ENCODE measurements around the gene SZT2.
"Not testable (repeated sequence)": the region's sequence is repeated elsewhere in the genome, so short reads cannot be mapped to it uniquely, and the experiment has no call there.

SZT2 gene

DNA sequence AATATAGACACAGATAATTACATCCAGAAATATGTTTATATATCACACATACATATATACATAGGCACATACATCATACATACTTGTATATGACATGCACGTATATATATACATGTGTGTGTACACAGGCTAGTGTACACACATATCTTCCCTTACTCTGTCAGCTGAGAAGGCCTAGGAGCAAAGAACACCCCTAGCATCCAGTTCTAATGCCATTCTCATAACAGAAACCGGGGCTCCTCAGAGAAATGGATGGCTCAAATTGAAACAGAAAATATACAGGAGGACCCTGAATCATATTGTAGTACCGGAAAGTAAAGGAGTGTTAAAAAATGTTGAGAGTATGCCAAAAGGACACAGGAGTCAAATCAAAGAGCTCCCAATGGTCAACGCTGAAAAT lies 83.8 kb downstream of the SZT2 start:
- H3K9me3 Mint-ChIP-seq = no peaks in the 10 kb centered on the region
- DNase-seq = no peak
- no peaks in the 10 kb centered on the region for H3K4me1 Mint-ChIP-seq (ENCODE audit: low read depth)
- H3K36me3 Mint-ChIP-seq (ENCODE audit: low read depth) = no peaks in the 10 kb centered on the region
- H3K4me3 Mint-ChIP-seq = no peak overlapping the region
- no peak overlapping the region for H3K27ac Mint-ChIP-seq
- H3K27me3 Mint-ChIP-seq = peaks cover 7% of the 10 kb centered on the region

- peaks cover 11% of the 10 kb centered on the region for H3K27me3 Mint-ChIP-seq
- not testable (repeated sequence) for DNase-seq; H3K9me3 Mint-ChIP-seq; H3K4me1 Mint-ChIP-seq (ENCODE audit: low read depth); H3K4me3 Mint-ChIP-seq; H3K27ac Mint-ChIP-seq; H3K36me3 Mint-ChIP-seq (ENCODE audit: low read depth)
Measured at GRCh38 chr1:43475611-43476401, 86.1 kb downstream of the SZT2 start.

DNA sequence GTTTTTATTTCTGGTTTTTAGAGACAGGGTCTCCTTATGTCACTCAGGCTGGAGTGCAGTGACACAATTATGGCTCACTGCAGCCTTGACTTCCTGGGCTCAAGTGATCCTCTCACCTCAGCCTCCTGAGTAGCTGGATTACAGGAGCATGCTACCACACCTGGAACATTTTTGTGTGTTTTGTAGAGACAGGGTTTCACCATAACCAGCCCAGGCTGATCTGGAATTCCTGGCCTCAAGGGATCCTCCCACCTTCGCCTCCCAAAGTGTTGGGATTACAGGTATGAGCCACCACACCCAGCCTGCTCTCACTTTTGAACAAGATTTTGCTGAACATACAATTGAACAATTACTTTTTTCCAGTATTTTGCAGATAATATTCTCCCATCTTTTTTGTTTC lies 88.0 kb downstream of the SZT2 start:
- Mint-ChIP-seq H3K27me3 (peaks cover 12% of the 10 kb centered on the region), H3K4me1 (ENCODE audit: low read depth) (peaks cover 4% of the 10 kb centered on the region), H3K27ac (no peak overlapping the region), H3K4me3 (no peak overlapping the region), H3K9me3 (no peaks in the 10 kb centered on the region), H3K36me3 (ENCODE audit: low read depth) (no peaks in the 10 kb centered on the region)
- DNase-seq = no peak

GRCh38 chr1:43479414-43479813 lies 89.7 kb downstream of the SZT2 start:
- Mint-ChIP-seq H3K4me1 (ENCODE audit: low read depth) (peaks cover 4% of the 10 kb centered on the region), H3K27ac (no peak overlapping the region), H3K36me3 (ENCODE audit: low read depth) (no peaks in the 10 kb centered on the region), H3K9me3 (no peaks in the 10 kb centered on the region), H3K4me3 (no peak overlapping the region), H3K27me3 (peaks cover 12% of the 10 kb centered on the region)
- no peak for DNase-seq

GRCh38 chr1:43481491-43481890 lies 91.8 kb downstream of the SZT2 start:
- Mint-ChIP-seq H3K4me1 (ENCODE audit: low read depth) (peaks cover 4% of the 10 kb centered on the region), H3K4me3 (no peak overlapping the region), H3K27ac (no peak overlapping the region), H3K9me3 (peaks cover 3% of the 10 kb centered on the region), H3K27me3 (peaks cover 6% of the 10 kb centered on the region), H3K36me3 (ENCODE audit: low read depth) (no peaks in the 10 kb centered on the region)
- DNase-seq = no peak

GRCh38 chr1:43482215-43482614 lies 92.5 kb downstream of the SZT2 start:
- Mint-ChIP-seq H3K9me3 (peaks cover 7% of the 10 kb centered on the region), H3K4me3 (no peak overlapping the region), H3K4me1 (ENCODE audit: low read depth) (peaks cover 4% of the 10 kb centered on the region), H3K36me3 (ENCODE audit: low read depth) (no peaks in the 10 kb centered on the region), H3K27ac (no peak overlapping the region), H3K27me3 (peaks cover 6% of the 10 kb centered on the region)
- DNase-seq = no peak

- no peak for DNase-seq
- Mint-ChIP-seq H3K27me3 (peaks cover 6% of the 10 kb centered on the region), H3K36me3 (ENCODE audit: low read depth) (peaks cover 2% of the 10 kb centered on the region), H3K4me1 (ENCODE audit: low read depth) (peaks cover 4% of the 10 kb centered on the region), H3K27ac (no peak overlapping the region), H3K4me3 (no peak overlapping the region), H3K9me3 (peaks cover 21% of the 10 kb centered on the region)
Measured at GRCh38 chr1:43484367-43484766, 94.7 kb downstream of the SZT2 start.

- Mint-ChIP-seq H3K27me3 (no peaks in the 10 kb centered on the region), H3K4me3 (no peak overlapping the region), H3K36me3 (ENCODE audit: low read depth) (peaks cover 2% of the 10 kb centered on the region), H3K4me1 (ENCODE audit: low read depth) (no peaks in the 10 kb centered on the region), H3K27ac (no peak overlapping the region), H3K9me3 (peaks cover 40% of the 10 kb centered on the region)
- DNase-seq = no peak
Measured at GRCh38 chr1:43488165-43488564, 98.5 kb downstream of the SZT2 start.

- no peak overlapping the region for H3K4me3 Mint-ChIP-seq
- no peaks in the 10 kb centered on the region for H3K4me1 Mint-ChIP-seq (ENCODE audit: low read depth)
- H3K27ac Mint-ChIP-seq = no peak overlapping the region
- H3K27me3 Mint-ChIP-seq = peaks cover 3% of the 10 kb centered on the region
- H3K9me3 Mint-ChIP-seq = peaks cover 40% of the 10 kb centered on the region
- H3K36me3 Mint-ChIP-seq (ENCODE audit: low read depth) = peaks cover 2% of the 10 kb centered on the region
- no peak for DNase-seq
Measured at GRCh38 chr1:43491061-43491460, 101.4 kb downstream of the SZT2 start.

GRCh38 chr1:43492826-43493225 lies 103.1 kb downstream of the SZT2 start:
- Mint-ChIP-seq H3K9me3 (peaks cover 31% of the 10 kb centered on the region), H3K4me1 (ENCODE audit: low read depth) (no peaks in the 10 kb centered on the region), H3K27me3 (peaks cover 6% of the 10 kb centered on the region), H3K36me3 (ENCODE audit: low read depth) (peaks cover 2% of the 10 kb centered on the region), H3K27ac (no peak overlapping the region), H3K4me3 (no peak overlapping the region)
- no peak for DNase-seq

DNA sequence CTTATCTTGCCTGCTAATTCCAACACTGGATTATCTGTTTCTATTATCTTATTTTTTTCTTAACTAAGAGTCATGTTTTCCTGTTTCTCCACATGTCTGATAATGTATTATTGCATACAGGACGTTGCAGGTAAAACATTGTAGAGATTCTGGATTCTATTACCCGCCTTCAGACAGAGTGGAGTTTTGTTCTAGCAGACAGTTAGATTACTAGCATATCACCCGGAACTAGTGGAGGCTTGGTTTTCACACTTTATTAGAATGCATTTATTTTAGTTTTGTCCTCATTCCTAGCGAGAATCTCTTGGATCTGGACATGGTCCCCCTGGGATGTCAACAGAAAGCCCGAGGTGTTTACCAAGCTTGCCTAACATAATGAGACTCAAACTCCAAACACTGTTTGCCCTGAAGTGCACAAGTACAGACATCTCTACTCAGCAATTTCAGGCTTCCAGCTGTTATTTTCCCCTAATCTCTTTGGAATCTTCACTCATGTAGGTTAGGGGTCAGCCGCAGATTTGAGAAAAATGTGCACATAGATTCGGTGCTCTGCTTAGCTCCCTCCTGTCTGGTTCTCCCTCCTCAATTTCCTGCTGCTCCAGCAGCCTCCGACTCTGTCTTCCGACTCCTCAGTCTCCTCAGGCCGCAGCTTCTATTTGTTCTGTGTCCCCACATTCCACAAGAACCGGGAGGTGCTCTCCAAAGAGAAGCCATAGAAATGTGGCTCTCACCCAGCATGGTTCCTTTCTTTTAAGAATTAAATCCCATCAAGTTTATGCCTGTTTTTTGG lies 104.2 kb downstream of the SZT2 start:
- Mint-ChIP-seq H3K27me3 (peaks cover 6% of the 10 kb centered on the region), H3K9me3 (peaks cover 24% of the 10 kb centered on the region), H3K36me3 (ENCODE audit: low read depth) (no peaks in the 10 kb centered on the region), H3K4me1 (ENCODE audit: low read depth) (no peaks in the 10 kb centered on the region), H3K27ac (no peak overlapping the region), H3K4me3 (no peak overlapping the region)
- no peak for DNase-seq

DNA sequence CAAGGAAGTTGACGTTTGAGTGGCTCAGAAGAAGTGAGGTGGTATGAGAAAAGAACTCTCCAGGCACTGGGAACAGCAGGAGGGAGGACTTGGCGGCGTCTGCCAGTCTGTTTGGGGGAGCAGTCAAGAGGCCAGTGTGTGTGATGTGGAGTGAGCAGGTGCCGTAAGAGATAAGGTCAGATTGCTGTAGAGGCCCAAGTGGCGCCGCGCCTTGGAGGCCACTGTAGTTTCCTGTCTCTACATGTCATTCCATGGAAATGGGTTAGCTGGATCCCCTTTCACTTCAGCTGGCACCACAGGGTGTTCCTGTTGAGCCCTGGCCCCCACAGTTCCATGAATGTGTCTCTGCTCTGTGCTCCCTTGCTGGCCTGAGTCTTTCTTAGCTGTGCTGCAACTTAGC lies 105.5 kb downstream of the SZT2 start:
- Mint-ChIP-seq H3K4me1 (ENCODE audit: low read depth) (no peaks in the 10 kb centered on the region), H3K27ac (no peak overlapping the region), H3K36me3 (ENCODE audit: low read depth) (no peaks in the 10 kb centered on the region), H3K9me3 (peaks cover 13% of the 10 kb centered on the region), H3K4me3 (no peak overlapping the region), H3K27me3 (peaks cover 11% of the 10 kb centered on the region)
- no peak for DNase-seq

DNA sequence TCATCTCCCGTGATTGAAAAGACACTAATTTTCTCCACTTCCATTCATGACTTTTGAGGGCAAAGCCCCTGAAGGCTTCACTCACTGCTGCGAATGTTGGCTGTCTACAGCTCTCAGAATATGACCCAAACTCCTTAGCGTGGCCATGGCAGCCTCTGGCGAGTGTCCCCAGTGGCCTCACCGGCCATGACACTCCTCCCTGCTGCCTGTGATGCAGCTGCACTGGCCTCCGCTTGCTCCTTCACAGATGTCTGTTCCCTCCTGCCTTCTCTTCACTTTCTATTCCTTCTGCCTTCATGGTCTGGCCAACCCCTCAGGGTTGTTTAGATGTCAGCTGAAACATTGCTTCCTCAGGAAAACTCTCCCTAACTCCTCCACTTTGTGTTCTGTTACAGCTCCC lies 110.2 kb downstream of the SZT2 start:
- Mint-ChIP-seq H3K27ac (no peak overlapping the region), H3K27me3 (peaks cover 16% of the 10 kb centered on the region)

GRCh38 chr1:43501806-43502205 lies 112.1 kb downstream of the SZT2 start:
- not testable (repeated sequence) for H3K4me1 Mint-ChIP-seq (ENCODE audit: low read depth); H3K4me3 Mint-ChIP-seq; DNase-seq; H3K36me3 Mint-ChIP-seq (ENCODE audit: low read depth); H3K9me3 Mint-ChIP-seq; H3K27ac Mint-ChIP-seq
- peaks cover 23% of the 10 kb centered on the region for H3K27me3 Mint-ChIP-seq

More for the DNA sequence above, 110.2 kb downstream of the SZT2 start:
- no peak for DNase-seq
- Mint-ChIP-seq H3K9me3 (no peaks in the 10 kb centered on the region), H3K4me3 (no peak overlapping the region), H3K4me1 (ENCODE audit: low read depth) (no peaks in the 10 kb centered on the region), H3K36me3 (ENCODE audit: low read depth) (no peaks in the 10 kb centered on the region)

GRCh38 chr1:43503534-43503933 lies 113.8 kb downstream of the SZT2 start:
- Mint-ChIP-seq H3K36me3 (ENCODE audit: low read depth) (no peaks in the 10 kb centered on the region), H3K27me3 (peaks cover 21% of the 10 kb centered on the region), H3K27ac (no peak overlapping the region), H3K9me3 (no peaks in the 10 kb centered on the region), H3K4me1 (ENCODE audit: low read depth) (no peaks in the 10 kb centered on the region), H3K4me3 (no peak overlapping the region)
- no peak for DNase-seq

All from activated T-cell treated with anti-CD3 and anti-CD28 coated beads, Interleukin-2, amount 50 U/mL, for 24 hours (primary cell).